Measurements from ENCODE around the gene FOXK1.
"Not testable (repeated sequence)": the region's sequence is repeated elsewhere in the genome, so short reads cannot be mapped to it uniquely, and the experiment has no call there.

FOXK1 gene

GRCh38 chr7:4787947-4788626 lies 106.0 kb downstream of the FOXK1 start:
- no peak for TF ChIP-seq ZNF274 (IDR thresholded peaks at IDR 0.05; ENCODE audit: low read depth, low read length)
- H3K4me3 ChIP-seq (ENCODE audit: low read length) = no peak overlapping the region

DNA sequence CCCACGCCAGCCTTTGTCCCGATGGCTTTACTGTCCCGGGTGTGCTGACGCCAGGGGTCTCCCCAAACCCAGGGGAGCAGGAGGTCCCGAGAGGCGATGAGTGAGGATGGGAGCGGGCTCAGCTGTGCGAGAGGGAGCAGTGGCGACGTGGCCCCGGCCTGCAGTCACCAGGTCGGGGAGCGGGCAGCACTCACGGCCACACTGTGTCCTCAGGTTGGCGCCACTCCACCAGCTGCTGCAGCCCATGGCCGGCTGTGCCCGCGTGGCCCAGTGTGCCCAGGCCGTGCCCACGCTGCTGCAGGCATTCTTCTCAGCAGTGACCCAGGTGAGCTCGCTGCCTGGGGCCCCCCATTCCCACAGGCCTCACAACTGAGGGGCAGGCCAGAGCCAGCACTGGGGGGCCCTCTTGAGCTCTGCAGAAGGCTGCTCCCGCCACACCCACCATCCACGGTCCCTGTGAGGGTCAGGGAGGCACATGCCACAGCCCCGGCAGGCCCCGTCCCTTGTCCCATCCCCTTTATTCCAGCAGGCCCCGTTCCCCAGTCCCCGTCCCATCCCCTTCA lies 106.6 kb downstream of the FOXK1 start:
- TF ChIP-seq ZNF274 (IDR thresholded peaks at IDR 0.05; ENCODE audit: low read depth, low read length) = no peak
- no peak overlapping the region for H3K4me3 ChIP-seq (ENCODE audit: low read length)

GRCh38 chr7:4789194-4790077 lies 107.3 kb downstream of the FOXK1 start:
- H3K4me3 ChIP-seq (ENCODE audit: low read length) = no peak overlapping the region
- TF ChIP-seq ZNF274 (IDR thresholded peaks at IDR 0.05; ENCODE audit: low read depth, low read length) = no peak

GRCh38 chr7:4790078-4790465 lies 108.0 kb downstream of the FOXK1 start:
- no peak overlapping the region for H3K4me3 ChIP-seq (ENCODE audit: low read length)
- TF ChIP-seq ZNF274 (IDR thresholded peaks at IDR 0.05; ENCODE audit: low read depth, low read length) = no peak

GRCh38 chr7:4790516-4790991 lies 108.5 kb downstream of the FOXK1 start:
- no peak for TF ChIP-seq ZNF274 (IDR thresholded peaks at IDR 0.05; ENCODE audit: low read depth, low read length)

GRCh38 chr7:4791101-4791737 lies 109.1 kb downstream of the FOXK1 start:
- TF ChIP-seq ZNF274 (IDR thresholded peaks at IDR 0.05; ENCODE audit: low read depth, low read length) = no peak
- no peak overlapping the region for H3K4me3 ChIP-seq (ENCODE audit: low read length)

More at GRCh38 chr7:4790516-4790991, 108.5 kb downstream of the FOXK1 start:
- H3K4me3 ChIP-seq (ENCODE audit: low read length) = no peak overlapping the region

DNA sequence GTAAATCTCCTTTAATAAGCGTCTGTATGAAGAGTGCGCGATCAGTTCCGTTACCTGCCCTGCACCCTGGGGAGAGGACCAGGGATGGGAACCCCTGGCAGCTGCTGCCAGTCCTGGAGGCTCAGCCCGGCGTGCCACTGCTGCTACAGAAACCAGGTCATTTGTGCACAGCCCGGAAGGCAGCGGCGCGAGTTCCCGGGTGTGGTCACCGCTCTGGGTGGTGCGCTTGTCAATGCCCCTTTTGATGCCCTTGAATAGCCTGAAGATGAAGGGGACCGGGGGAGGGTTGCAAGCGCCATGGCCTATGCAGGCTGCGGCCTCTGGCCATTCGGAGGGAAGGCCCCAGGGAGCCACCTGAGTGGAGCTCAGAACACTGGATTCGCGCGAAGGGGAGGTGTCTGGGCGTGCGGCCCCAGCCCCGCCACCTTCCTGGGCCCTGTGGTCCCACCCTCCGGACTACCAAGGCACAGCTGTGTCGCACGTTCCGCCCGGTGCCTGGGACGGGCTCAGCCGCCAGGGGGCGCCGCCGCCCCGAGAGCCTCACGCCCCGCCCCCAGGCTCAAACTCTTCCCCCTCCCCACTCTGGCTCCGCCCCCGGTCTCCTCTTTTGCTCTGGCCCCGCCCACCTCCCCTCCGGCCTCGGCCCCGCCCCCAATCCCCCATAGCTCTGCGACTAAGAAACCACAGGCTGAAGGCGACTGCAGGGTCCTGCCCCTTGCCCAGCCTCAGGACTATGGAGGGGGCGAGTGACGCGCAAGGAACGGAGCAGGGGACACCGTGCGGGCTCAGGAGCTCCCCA lies 109.8 kb downstream of the FOXK1 start:
- no peak for TF ChIP-seq ZNF274 (IDR thresholded peaks at IDR 0.05; ENCODE audit: low read depth, low read length)
- no peak overlapping the region for H3K4me3 ChIP-seq (ENCODE audit: low read length)

GRCh38 chr7:4792537-4793126 lies 110.5 kb downstream of the FOXK1 start:
- TF ChIP-seq ZNF274 (IDR thresholded peaks at IDR 0.05; ENCODE audit: low read depth, low read length) = no peak
- no peak overlapping the region for H3K4me3 ChIP-seq (ENCODE audit: low read length)

DNA sequence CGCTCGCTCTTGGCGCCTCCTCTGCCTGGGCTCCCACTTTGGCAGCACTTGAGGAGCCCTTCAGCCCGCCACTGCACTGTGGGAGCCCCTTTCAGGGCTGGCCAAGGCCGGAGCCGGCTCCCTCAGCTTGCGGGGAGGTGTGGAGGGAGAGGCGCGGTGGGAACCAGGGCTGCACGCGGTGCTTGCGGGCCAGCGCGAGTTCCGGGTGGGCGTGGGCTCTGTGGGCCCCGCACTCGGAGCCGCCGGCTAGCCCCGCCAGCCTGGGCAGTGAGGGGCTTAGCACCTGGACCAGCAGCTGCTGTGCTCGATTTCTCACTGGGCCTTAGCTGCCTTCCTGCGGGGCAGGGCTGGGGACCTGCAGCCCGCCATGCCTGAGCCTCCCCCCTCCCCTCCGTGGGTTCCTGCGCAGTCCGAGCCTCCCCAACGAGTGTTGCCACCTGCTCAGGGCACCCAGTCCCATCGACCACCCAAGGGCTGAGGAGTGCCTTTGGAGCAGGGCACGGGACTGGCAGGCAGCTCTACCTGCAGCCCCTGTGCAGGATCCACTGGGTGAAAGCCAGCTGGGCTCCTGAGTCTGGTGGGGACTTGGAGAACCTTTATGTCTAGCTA lies 111.4 kb downstream of the FOXK1 start:
- H3K4me3 ChIP-seq (ENCODE audit: low read length) = not testable (repeated sequence)

- not testable (repeated sequence) for H3K4me3 ChIP-seq (ENCODE audit: low read length)
These were observed 112.1 kb downstream of the FOXK1 start for GRCh38 chr7:4794171-4794570.

- TF ChIP-seq ZNF274 (IDR thresholded peaks at IDR 0.05; ENCODE audit: low read depth, low read length) = no peak
- H3K4me3 ChIP-seq (ENCODE audit: low read length) = no peak overlapping the region
These were observed 112.7 kb downstream of the FOXK1 start for GRCh38 chr7:4794591-4795350.

DNA sequence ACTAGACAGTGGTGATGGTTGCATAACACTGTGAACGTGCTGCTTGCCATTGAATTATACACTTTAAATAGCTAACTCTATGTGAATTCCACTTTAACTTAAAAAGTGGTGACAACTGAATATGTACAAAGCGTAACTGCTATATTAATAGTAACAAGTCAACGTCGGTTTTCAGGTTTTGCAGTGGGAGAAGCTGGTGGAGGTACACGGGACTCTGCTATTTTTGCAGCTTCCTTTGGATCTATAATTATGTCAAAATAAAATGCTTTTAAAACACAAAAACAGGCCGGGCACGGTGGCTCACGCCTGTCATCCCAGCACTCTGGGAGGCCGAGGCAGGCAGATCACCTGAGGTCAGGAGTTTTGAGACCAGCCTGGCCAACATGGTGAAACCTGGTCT lies 114.4 kb downstream of the FOXK1 start:
- no peak for TF ChIP-seq ZNF274 (IDR thresholded peaks at IDR 0.05; ENCODE audit: low read depth, low read length)
- no peak overlapping the region for H3K4me3 ChIP-seq (ENCODE audit: low read length)

All from GM08714 (cell line).